GM23248 (cell line): ENCODE measurements around the gene NTSR2. TPM values are rescaled to one million over a fixed set of nuclear protein-coding genes. Genes with fewer than 3 reads are reported as not detected.

Source experiments
- DNase-seq: peaks from one replicate; pipeline ENCODE4 v3.0.0-alpha.2; 2015
- H2AFZ ChIP-seq: fragments of 200-600 bp; sonication (generic); 2 replicates; pipeline ENCODE4 v1.6.1; 2016; ENCODE audit warnings: antibody characterized with exemption
- H3F3A ChIP-seq: fragments of 200-600 bp; sonication (generic); 2 replicates; pipeline ENCODE4 v1.6.1; 2016; ENCODE audit warnings: mild to moderate bottlenecking, antibody characterized with exemption, mixed run types; ENCODE audit not compliant: insufficient read depth
- H3K27ac ChIP-seq: fragments of 200-600 bp; sonication (generic); 2 replicates; pipeline ENCODE4 v1.5.1; 2016; ENCODE audit warnings: mild to moderate bottlenecking
- H3K27me3 ChIP-seq: fragments of 200-600 bp; sonication (generic); replicated peaks from 2 replicates; pipeline ENCODE4 v1.6.1; 2016; ENCODE audit warnings: mild to moderate bottlenecking; ENCODE audit not compliant: insufficient read depth
- H3K36me3 ChIP-seq: fragments of 200-600 bp; sonication (generic); 2 replicates; pipeline ENCODE4 v1.6.1; 2016; ENCODE audit warnings: low read depth, mild to moderate bottlenecking
- H3K4me1 ChIP-seq: fragments of 200-600 bp; sonication (generic); 2 replicates; pipeline ENCODE4 v1.6.1; 2016; ENCODE audit warnings: mild to moderate bottlenecking; ENCODE audit not compliant: insufficient read depth
- H3K4me2 ChIP-seq: fragments of 200-600 bp; sonication (generic); one replicate; pipeline ENCODE4 v1.6.1; 2016; ENCODE audit warnings: mild to moderate bottlenecking; ENCODE audit not compliant: unreplicated experiment
- H3K4me3 ChIP-seq: fragments of 200-600 bp; sonication (generic); 2 replicates; pipeline ENCODE4 v1.5.1; 2016; ENCODE audit warnings: mild to moderate bottlenecking
- H3K79me2 ChIP-seq: fragments of 200-600 bp; sonication (generic); 2 replicates; pipeline ENCODE4 v1.6.1; 2016; ENCODE audit warnings: mild to moderate bottlenecking; ENCODE audit not compliant: insufficient read depth
- H3K9ac ChIP-seq: fragments of 200-600 bp; sonication (generic); 2 replicates; pipeline ENCODE4 v1.6.1; 2016; ENCODE audit warnings: mild to moderate bottlenecking
- H3K9me2 ChIP-seq: fragments of 200-600 bp; sonication (generic); 2 replicates; pipeline ENCODE4 v1.6.1; 2016; ENCODE audit warnings: mixed run types, mild to moderate bottlenecking, moderate library complexity; ENCODE audit not compliant: insufficient read depth
- H3K9me3 ChIP-seq: fragments of 200-600 bp; sonication (generic); one replicate; pipeline ENCODE4 v1.6.1; 2017; ENCODE audit warnings: low read depth
- H4K20me1 ChIP-seq: fragments of 200-600 bp; sonication (generic); 2 replicates; pipeline ENCODE4 v1.6.0; 2016; ENCODE audit not compliant: insufficient read depth
- EZH2 ChIP-seq: fragments of 200-600 bp; sonication (generic); IDR thresholded peaks from 2 replicates; pipeline ENCODE4 v1.6.1; 2018; ENCODE audit warnings: antibody characterized with exemption, mild to moderate bottlenecking; ENCODE audit not compliant: insufficient read depth, poor library complexity, severe bottlenecking
- EZH2phosphoT487 ChIP-seq: fragments of 200-600 bp; sonication (generic); IDR thresholded peaks from 2 replicates; pipeline ENCODE4 v1.6.1; 2018; ENCODE audit warnings: antibody characterized with exemption, moderate library complexity, mild to moderate bottlenecking, low read depth; ENCODE audit not compliant: insufficient read depth
- WGBS, 2 experiments: methylation state at CpG; one replicate each; pipeline ENCODE4 v1.1.6; 2015 to 2017; ENCODE audit warnings: low lambda C conversion rate in 2 of 2, low coverage in 1 of 2; ENCODE audit errors: missing lambda C conversion rate in 2 of 2; 5-methylcytosine and 5-hydroxymethylcytosine counted together
- in situ Hi-C: fragments of 300-500 bp; cut with MboI; formaldehyde crosslinking; loops from 2 replicates; pipeline ENCODE4 v1.15.0; 2020
- polyA plus RNA-seq: library from polyadenylated mRNA; unstranded; fragments of >200 nt; fragmentation: Nextera tagmentation; extraction: Ambion mirVana; gene quantifications from 2 replicates; pipeline ENCODE4 v1.2.1, GENCODE V29; 2016
- total RNA-seq: library from RNA; depleted of rRNA; stranded (reverse); fragments of >200 nt; shearing (Covaris generic); gene quantifications from 2 replicates; pipeline ENCODE4 v1.2.3, GENCODE V29; 2014

The NTSR2 gene
- total and polyA plus RNA-seq, 2 experiments from 2014 or later: not detected

GRCh38 chr2:11615209-11615608 is 54.8 kb downstream of the NTSR2 start:
- Histone ChIP-seq H3K9me2 (no peaks in the 10 kb centered on the region), H3K9ac (no peak overlapping the region), H3K4me1 (no peaks in the 10 kb centered on the region), H4K20me1 (no peaks in the 10 kb centered on the region), H3K9me3 (no peaks in the 10 kb centered on the region), H3K79me2 (no peaks in the 10 kb centered on the region), H3K27me3 (peaks cover 8% of the 10 kb centered on the region; the same call in 1 of the 2 replicates), H3K36me3 (no peaks in the 10 kb centered on the region), H2AFZ (no peak overlapping the region), H3K4me2 (no peak overlapping the region), H3K4me3 (no peak overlapping the region), H3K27ac (no peak overlapping the region), H3F3A (no peaks in the 10 kb centered on the region)
- TF ChIP-seq EZH2 (no peak), EZH2phosphoT487 (no peak)
- no peak for DNase-seq
- 60 to 63% methylated on average over 3 of the region's 3 CpGs for WGBS, 2 experiments
- in situ Hi-C loops: no loop called here

- no peaks in the 10 kb centered on the region for H3K79me2 ChIP-seq
- no peaks in the 10 kb centered on the region for H3F3A ChIP-seq
- no peak overlapping the region for H2AFZ ChIP-seq
- H4K20me1 ChIP-seq: no peaks in the 10 kb centered on the region
- H3K4me3 ChIP-seq: no peak overlapping the region
- in situ Hi-C loops: no loop called here
- WGBS, 2 experiments: 83 to 84% methylated on average over 5 of the region's 5 CpGs
- H3K9me2 ChIP-seq: no peaks in the 10 kb centered on the region
- no peak for DNase-seq
- no peak overlapping the region for H3K27ac ChIP-seq
- no peaks in the 10 kb centered on the region for H3K9me3 ChIP-seq
- no peak overlapping the region for H3K4me2 ChIP-seq
- no peaks in the 10 kb centered on the region for H3K36me3 ChIP-seq
- no peak for TF ChIP-seq EZH2
- TF ChIP-seq EZH2phosphoT487: no peak
- no peaks in the 10 kb centered on the region for H3K4me1 ChIP-seq
- H3K9ac ChIP-seq: no peak overlapping the region
- no peaks in the 10 kb centered on the region; the same call in 1 of the 2 replicates for H3K27me3 ChIP-seq
These were observed 56.7 kb downstream of the NTSR2 start for GRCh38 chr2:11613297-11613696.

- H3F3A ChIP-seq: no peaks in the 10 kb centered on the region
- no peak for DNase-seq
- H3K4me1 ChIP-seq: no peaks in the 10 kb centered on the region
- no peak overlapping the region for H3K4me2 ChIP-seq
- H3K27ac ChIP-seq: no peak overlapping the region
- H3K27me3 ChIP-seq: no peaks in the 10 kb centered on the region; the same call in none of the 2 replicates
- H3K9ac ChIP-seq: no peak overlapping the region
- 78 to 81% methylated on average over 19 to 20 of the region's 20 CpGs for WGBS, 2 experiments
- no peaks in the 10 kb centered on the region for H3K9me3 ChIP-seq
- in situ Hi-C loops: no loop called here
- H4K20me1 ChIP-seq: no peaks in the 10 kb centered on the region
- no peaks in the 10 kb centered on the region for H3K36me3 ChIP-seq
- TF ChIP-seq EZH2phosphoT487 (no peak), EZH2 (no peak)
- H2AFZ ChIP-seq: no peak overlapping the region
- H3K79me2 ChIP-seq: no peaks in the 10 kb centered on the region
- no peak overlapping the region for H3K4me3 ChIP-seq
- H3K9me2 ChIP-seq: no peaks in the 10 kb centered on the region
These were observed 57.3 kb downstream of the NTSR2 start for GRCh38 chr2:11612553-11613215.

GRCh38 chr2:11611251-11611650 is 58.7 kb downstream of the NTSR2 start:
- Histone ChIP-seq H3K27ac (no peak overlapping the region), H4K20me1 (no peaks in the 10 kb centered on the region), H3K79me2 (no peaks in the 10 kb centered on the region), H3K27me3 (peaks cover 2% of the 10 kb centered on the region), H3K4me3 (no peak overlapping the region), H3K9ac (no peak overlapping the region), H3K4me1 (no peaks in the 10 kb centered on the region), H3K9me2 (no peaks in the 10 kb centered on the region), H3K9me3 (no peaks in the 10 kb centered on the region), H2AFZ (no peak overlapping the region), H3K36me3 (no peaks in the 10 kb centered on the region), H3F3A (no peaks in the 10 kb centered on the region), H3K4me2 (no peak overlapping the region)
- DNase-seq: no peak
- in situ Hi-C loops: no loop called here
- TF ChIP-seq EZH2 (no peak), EZH2phosphoT487 (no peak)
- 81 to 90% methylated on average over 5 of the region's 5 CpGs for WGBS, 2 experiments
